ENCODE measurements around the gene FER. TPM values are rescaled to one million over a fixed set of nuclear protein-coding genes. Genes with fewer than 3 reads are reported as not detected.

The FER gene
- polyA plus RNA-seq, 1 of the 3 experiments (the other 2 are of a cell fraction) = 1.8 TPM

DNA sequence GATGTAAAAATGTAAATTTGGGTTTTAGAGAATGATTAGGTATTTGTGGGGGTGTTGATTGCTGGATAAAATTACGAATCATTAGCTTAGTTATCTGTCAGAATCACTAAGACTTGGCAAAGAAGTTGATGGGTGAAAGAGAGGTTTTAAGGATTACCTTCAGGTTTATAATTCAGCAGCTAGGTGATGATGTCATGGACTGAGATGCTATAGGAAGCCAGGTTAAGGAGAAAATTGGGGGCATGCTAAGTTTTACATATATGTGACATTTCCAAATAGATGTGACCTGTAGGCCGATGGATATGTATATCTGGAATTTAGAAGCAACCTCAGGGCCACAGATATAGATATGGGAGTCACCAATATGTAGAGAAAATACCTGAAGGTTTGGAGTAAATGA, 228.0 kb downstream of the FER start (continued):
- TF ChIP-seq, protein P1, sequence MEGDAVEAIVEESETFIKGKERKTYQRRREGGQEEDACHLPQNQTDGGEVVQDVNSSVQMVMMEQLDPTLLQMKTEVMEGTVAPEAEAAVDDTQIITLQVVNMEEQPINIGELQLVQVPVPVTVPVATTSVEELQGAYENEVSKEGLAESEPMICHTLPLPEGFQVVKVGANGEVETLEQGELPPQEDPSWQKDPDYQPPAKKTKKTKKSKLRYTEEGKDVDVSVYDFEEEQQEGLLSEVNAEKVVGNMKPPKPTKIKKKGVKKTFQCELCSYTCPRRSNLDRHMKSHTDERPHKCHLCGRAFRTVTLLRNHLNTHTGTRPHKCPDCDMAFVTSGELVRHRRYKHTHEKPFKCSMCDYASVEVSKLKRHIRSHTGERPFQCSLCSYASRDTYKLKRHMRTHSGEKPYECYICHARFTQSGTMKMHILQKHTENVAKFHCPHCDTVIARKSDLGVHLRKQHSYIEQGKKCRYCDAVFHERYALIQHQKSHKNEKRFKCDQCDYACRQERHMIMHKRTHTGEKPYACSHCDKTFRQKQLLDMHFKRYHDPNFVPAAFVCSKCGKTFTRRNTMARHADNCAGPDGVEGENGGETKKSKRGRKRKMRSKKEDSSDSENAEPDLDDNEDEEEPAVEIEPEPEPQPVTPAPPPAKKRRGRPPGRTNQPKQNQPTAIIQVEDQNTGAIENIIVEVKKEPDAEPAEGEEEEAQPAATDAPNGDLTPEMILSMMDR (IDR thresholded peaks at IDR 0.05) = no peak

GRCh38 chr5:108983461-108984092, 235.9 kb downstream of the FER start:
- 0 out of 2 replicates have a peak, but pooled peaks cover 2% of the 10 kb centered on the region for H3K9me2 ChIP-seq
- H4K20me1 ChIP-seq (ENCODE audit: insufficient read depth) = no peaks in the 10 kb centered on the region
- no peak for DNase-seq
- H3K9ac ChIP-seq = no peak overlapping the region
- H3K27me3 ChIP-seq (ENCODE audit: insufficient read depth) = no peaks in the 10 kb centered on the region
- peaks cover 7% of the 10 kb centered on the region for H3F3A ChIP-seq (replicated peaks; ENCODE audit: insufficient read depth)
- CTCF ChIA-PET = no interaction called here
- no peak overlapping the region for H2AFZ ChIP-seq (ENCODE audit: low read depth)
- peaks cover 0 to 5% of the 10 kb centered on the region in 2 experiments for H3K36me3 ChIP-seq (replicated peaks in 1 of 2; ENCODE audit: control insufficient read depth in 1 of 2, insufficient read depth in 2 of 2, low read length in 1 of 2)
- no peak overlapping the region for H3K4me3 ChIP-seq (ENCODE audit: low read depth in 2 of 2, low read length in 1 of 2)
- H3K4me2 ChIP-seq = no peak overlapping the region
- H3K27ac ChIP-seq (ENCODE audit: low read depth in 2 of 2, low read length in 1 of 2) = no peak overlapping the region
- 0 out of 2 replicates have a peak, but pooled peaks cover 2% of the 10 kb centered on the region for H3K9me3 ChIP-seq
- no peak for TF ChIP-seq MAX (IDR thresholded peaks at IDR 0.05; ENCODE audit: low read depth)
- no peak for TF ChIP-seq YY1 (IDR thresholded peaks at IDR 0.05; ENCODE audit: low read depth)
- TF ChIP-seq GATA2 (CRISPR knock-in tag; IDR thresholded peaks at IDR 0.05) = no peak
- TF ChIP-seq CHD2 (IDR thresholded peaks at IDR 0.05; ENCODE audit: low read length, partially characterized antibody) = no peak
- no peak for TF ChIP-seq FOXM1 (IDR thresholded peaks at IDR 0.05; ENCODE audit: low read depth)
- TF ChIP-seq, protein P1 (IDR thresholded peaks at IDR 0.05) = no peak
- no peak for TF ChIP-seq RXRA (IDR thresholded peaks at IDR 0.05; ENCODE audit: borderline replicate concordance, low read depth)
- no peak for TF ChIP-seq FOSL2 (IDR thresholded peaks at IDR 0.05; ENCODE audit: borderline replicate concordance, low read depth)
- no peak for TF ChIP-seq FOXJ3 (CRISPR knock-in tag; IDR thresholded peaks at IDR 0.05)
- TF ChIP-seq, protein P2, sequence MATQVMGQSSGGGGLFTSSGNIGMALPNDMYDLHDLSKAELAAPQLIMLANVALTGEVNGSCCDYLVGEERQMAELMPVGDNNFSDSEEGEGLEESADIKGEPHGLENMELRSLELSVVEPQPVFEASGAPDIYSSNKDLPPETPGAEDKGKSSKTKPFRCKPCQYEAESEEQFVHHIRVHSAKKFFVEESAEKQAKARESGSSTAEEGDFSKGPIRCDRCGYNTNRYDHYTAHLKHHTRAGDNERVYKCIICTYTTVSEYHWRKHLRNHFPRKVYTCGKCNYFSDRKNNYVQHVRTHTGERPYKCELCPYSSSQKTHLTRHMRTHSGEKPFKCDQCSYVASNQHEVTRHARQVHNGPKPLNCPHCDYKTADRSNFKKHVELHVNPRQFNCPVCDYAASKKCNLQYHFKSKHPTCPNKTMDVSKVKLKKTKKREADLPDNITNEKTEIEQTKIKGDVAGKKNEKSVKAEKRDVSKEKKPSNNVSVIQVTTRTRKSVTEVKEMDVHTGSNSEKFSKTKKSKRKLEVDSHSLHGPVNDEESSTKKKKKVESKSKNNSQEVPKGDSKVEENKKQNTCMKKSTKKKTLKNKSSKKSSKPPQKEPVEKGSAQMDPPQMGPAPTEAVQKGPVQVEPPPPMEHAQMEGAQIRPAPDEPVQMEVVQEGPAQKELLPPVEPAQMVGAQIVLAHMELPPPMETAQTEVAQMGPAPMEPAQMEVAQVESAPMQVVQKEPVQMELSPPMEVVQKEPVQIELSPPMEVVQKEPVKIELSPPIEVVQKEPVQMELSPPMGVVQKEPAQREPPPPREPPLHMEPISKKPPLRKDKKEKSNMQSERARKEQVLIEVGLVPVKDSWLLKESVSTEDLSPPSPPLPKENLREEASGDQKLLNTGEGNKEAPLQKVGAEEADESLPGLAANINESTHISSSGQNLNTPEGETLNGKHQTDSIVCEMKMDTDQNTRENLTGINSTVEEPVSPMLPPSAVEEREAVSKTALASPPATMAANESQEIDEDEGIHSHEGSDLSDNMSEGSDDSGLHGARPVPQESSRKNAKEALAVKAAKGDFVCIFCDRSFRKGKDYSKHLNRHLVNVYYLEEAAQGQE (IDR thresholded peaks at IDR 0.05; ENCODE audit: low read depth, low read length) = no peak
- no peak for TF ChIP-seq NFIC (IDR thresholded peaks at IDR 0.05; ENCODE audit: borderline replicate concordance)
- H3K79me2 ChIP-seq (ENCODE audit: insufficient read depth) = no peaks in the 10 kb centered on the region
- 87% methylated on average over 4 of the region's 4 CpGs for WGBS (ENCODE audit: low lambda C conversion rate)
- no peaks in the 10 kb centered on the region for H3K4me1 ChIP-seq (ENCODE audit: control insufficient read depth in 1 of 2, insufficient read depth in 2 of 2, low read depth in 1 of 2, low read length in 1 of 2)
- POLR2A ChIA-PET = no interaction called here
